Measurements from ENCODE around the gene SPP1.

SPP1 gene

GRCh38 chr4:87983996-87984395, 8.5 kb downstream of the SPP1 start:
- TF ChIP-seq REST (IDR thresholded peaks at IDR 0.05; ENCODE audit: insufficient read depth in 1 of 2, low read depth in 2 of 2, low read length in 2 of 2) (no peak), SIN3A (IDR thresholded peaks at IDR 0.05; ENCODE audit: borderline replicate concordance, insufficient read depth, low read length) (0 out of 2 replicates have a peak, but pooled peaks have one; percentile 10)

DNA sequence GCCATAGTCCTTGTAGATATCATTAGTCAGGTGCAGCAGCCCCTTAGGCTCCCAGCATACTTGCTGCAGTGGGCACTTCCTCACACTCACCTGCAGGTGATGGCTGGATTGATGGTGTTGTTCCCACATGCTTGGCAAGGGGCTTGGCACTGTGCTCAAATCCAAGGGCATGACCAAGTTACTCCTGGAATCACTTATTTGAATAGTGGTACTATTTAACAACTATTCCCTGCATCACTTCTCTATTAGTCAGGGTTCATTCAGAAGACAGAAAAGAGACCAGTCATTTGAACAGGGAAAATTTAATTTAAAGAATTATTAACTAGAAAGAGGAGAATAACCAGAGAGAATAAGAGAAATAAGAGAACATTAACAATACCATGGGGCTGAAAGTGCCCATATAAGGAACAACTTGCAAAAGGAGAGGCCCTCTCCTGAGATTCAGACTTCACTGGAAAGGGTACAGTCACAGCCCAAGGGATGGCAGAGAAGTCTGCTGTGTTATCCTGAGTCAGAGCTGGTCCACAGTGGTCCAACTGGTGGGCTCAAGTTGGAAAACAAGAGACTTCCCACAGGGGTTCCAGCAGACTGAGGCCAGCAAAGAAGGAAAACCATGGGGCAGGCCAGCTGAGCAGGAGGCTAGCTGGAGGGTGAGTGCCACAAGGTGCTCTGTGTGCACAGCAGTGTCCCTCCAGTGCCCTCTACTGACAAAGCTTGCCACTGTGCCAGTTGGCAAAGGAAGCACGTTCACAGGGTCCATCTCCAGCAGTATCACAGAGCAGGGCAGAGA, 9.8 kb downstream of the SPP1 start:
- TF ChIP-seq FOXP2 (optimal IDR thresholded peaks at IDR 0.05; ENCODE audit: borderline replicate concordance, extremely low read depth, extremely low read length, insufficient read depth) (peak; percentile 24), TAF1 (IDR thresholded peaks at IDR 0.05; ENCODE audit: borderline replicate concordance, insufficient read depth, low read length) (no peak), REST (IDR thresholded peaks at IDR 0.05; ENCODE audit: insufficient read depth in 1 of 2, low read depth in 2 of 2, low read length in 2 of 2) (no peak), POLR2AphosphoS5 (IDR thresholded peaks at IDR 0.05; ENCODE audit: low read depth, low read length) (no peak)

GRCh38 chr4:87985887-87986200, 10.3 kb downstream of the SPP1 start:
- TF ChIP-seq SIN3A (IDR thresholded peaks at IDR 0.05; ENCODE audit: borderline replicate concordance, insufficient read depth, low read length) (no peak), TAF1 (IDR thresholded peaks at IDR 0.05; ENCODE audit: borderline replicate concordance, insufficient read depth, low read length) (no peak), REST (IDR thresholded peaks at IDR 0.05; ENCODE audit: insufficient read depth in 1 of 2, low read depth in 2 of 2, low read length in 2 of 2) (no peak), POLR2AphosphoS5 (IDR thresholded peaks at IDR 0.05; ENCODE audit: low read depth, low read length) (no peak), FOXP2 (optimal IDR thresholded peaks at IDR 0.05; ENCODE audit: borderline replicate concordance, extremely low read depth, extremely low read length, insufficient read depth) (no peak)

DNA sequence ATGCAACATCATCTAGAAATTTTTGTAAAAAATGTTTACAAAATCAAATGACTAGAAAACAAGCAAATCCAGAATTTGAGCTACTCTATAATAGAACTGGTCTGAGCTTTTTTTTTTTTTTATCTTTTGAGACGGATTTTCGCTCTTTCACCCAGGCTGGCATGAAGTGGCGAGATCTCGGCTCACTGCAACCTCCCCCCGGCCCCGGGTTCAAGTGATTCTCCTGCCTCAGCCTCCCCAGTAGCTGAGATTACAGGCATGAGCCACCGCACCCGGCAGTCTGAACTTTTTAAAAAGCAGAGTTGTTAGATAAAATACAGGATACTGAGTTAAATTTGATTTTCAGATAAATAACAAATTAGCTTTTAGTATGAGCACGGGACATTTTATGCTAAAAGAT, 11.0 kb downstream of the SPP1 start:
- TF ChIP-seq SIN3A (IDR thresholded peaks at IDR 0.05; ENCODE audit: borderline replicate concordance, insufficient read depth, low read length) = no peak
- TF ChIP-seq REST (IDR thresholded peaks at IDR 0.05; ENCODE audit: insufficient read depth in 1 of 2, low read depth in 2 of 2, low read length in 2 of 2) = no peak
- TF ChIP-seq POLR2AphosphoS5 (IDR thresholded peaks at IDR 0.05; ENCODE audit: low read depth, low read length) = no peak
- no peak for TF ChIP-seq FOXP2 (optimal IDR thresholded peaks at IDR 0.05; ENCODE audit: borderline replicate concordance, extremely low read depth, extremely low read length, insufficient read depth)
- no peak for TF ChIP-seq TAF1 (IDR thresholded peaks at IDR 0.05; ENCODE audit: borderline replicate concordance, insufficient read depth, low read length)

DNA sequence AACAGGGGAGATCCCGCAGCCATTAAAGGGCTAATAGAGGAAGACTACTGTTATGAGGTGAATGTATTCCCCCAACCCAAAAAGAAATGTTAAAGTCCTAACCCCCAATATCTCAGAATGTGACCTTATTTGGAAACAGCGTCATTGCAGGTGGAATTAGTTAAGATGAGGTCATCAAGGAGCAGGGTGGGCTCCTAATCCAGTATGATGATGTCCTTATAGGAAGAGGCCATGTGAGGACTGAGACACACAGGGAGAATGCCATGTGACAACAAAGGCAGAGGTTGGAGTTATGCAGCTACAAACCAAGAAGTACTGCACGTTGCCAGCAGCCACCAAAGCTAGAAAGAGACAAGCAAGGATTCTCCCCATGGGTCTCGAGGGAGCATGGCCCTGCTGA, 14.3 kb downstream of the SPP1 start:
- TF ChIP-seq POLR2AphosphoS5 (IDR thresholded peaks at IDR 0.05; ENCODE audit: low read depth, low read length) (no peak), SIN3A (IDR thresholded peaks at IDR 0.05; ENCODE audit: borderline replicate concordance, insufficient read depth, low read length) (no peak), FOXP2 (optimal IDR thresholded peaks at IDR 0.05; ENCODE audit: borderline replicate concordance, extremely low read depth, extremely low read length, insufficient read depth) (no peak), TAF1 (IDR thresholded peaks at IDR 0.05; ENCODE audit: borderline replicate concordance, insufficient read depth, low read length) (no peak), REST (IDR thresholded peaks at IDR 0.05; ENCODE audit: insufficient read depth in 1 of 2, low read depth in 2 of 2, low read length in 2 of 2) (no peak)
